K562 (cell line): ENCODE results near the gene VWA1. TPM values are rescaled to one million over a fixed set of nuclear protein-coding genes. Genes with fewer than 3 reads are reported as not detected.

Experiments
- HNRNPL ChIP-seq: fragments of 200-400 bp; formaldehyde crosslinking; IDR thresholded peaks from 2 replicates; pipeline ENCODE4 v1.6.1; 2017; ENCODE audit warnings: low read depth, mild to moderate bottlenecking, low read length
- MAFK ChIP-seq: IDR thresholded peaks from 2 replicates; pipeline ENCODE4 v1.6.1; 2011; ENCODE audit warnings: low read length, improper control_type of control experiment
- RBBP5 ChIP-seq: fragments of 200-600 bp; sonication (generic); IDR thresholded peaks from 2 replicates; pipeline ENCODE4 v1.6.1; 2012; ENCODE audit warnings: borderline replicate concordance, mild to moderate bottlenecking, low read length, control low read depth, inconsistent platforms; ENCODE audit not compliant: insufficient read depth, poor library complexity, severe bottlenecking
- STAG1 ChIP-seq: sonication (generic); formaldehyde crosslinking; IDR thresholded peaks from 2 replicates; pipeline ENCODE4 v1.5.0; 2020; ENCODE audit warnings: missing genetic modification reagents, borderline replicate concordance
- YY1 ChIP-seq, 3 experiments: IDR thresholded peaks; 2 replicates each; pipeline ENCODE4 v1.6.1; 2011; ENCODE audit warnings: low read length in 2 of 3, mild to moderate bottlenecking in 2 of 3, moderate library complexity in 2 of 3, borderline replicate concordance in 1 of 3, control low read depth in 1 of 3, low read depth in 1 of 3; ENCODE audit not compliant: insufficient read depth in 3 of 3, insufficient replicate concordance in 2 of 3, control insufficient read depth in 1 of 3, insufficient read length in 1 of 3; ENCODE audit errors: extremely low read depth in 1 of 3
- ZFX ChIP-seq: sonication (generic); formaldehyde crosslinking; IDR thresholded peaks from 2 replicates; pipeline ENCODE4 v1.8.0; 2022; ENCODE audit warnings: mild to moderate bottlenecking, missing genetic modification reagents, moderate library complexity
- ZNF384 ChIP-seq: IDR thresholded peaks from 2 replicates; pipeline ENCODE4 v1.6.1; 2012; ENCODE audit warnings: low read depth, low read length, improper control_type of control experiment
- polyA plus RNA-seq, 8 experiments: library from polyadenylated mRNA; depleted of rRNA in 4 of 8; stranded (reverse) in 5 of 8; unstranded in 3 of 8; fragments of >200 nt; fragmentation: Nextera tagmentation in 2 of 8; fragmentation: Illumina TruSeq in 1 of 8; extraction: Ambion mirVana in 2 of 8; extraction: Trizol in 1 of 8; gene quantifications; 2 replicates each; pipeline versions ENCODE4 v1.2.1 to v1.2.3, GENCODE V29; 2011 to 2014; ENCODE audit warnings: inconsistent platforms in 1 of 8, missing spikeins in 1 of 8
- total RNA-seq, 7 experiments: library from RNA; depleted of rRNA in 6 of 7; stranded (reverse); fragments of >200 nt in 6 of 7; fragmentation: Illumina TruSeq in 2 of 7; extraction: Trizol in 2 of 7; gene quantifications; 2 replicates each; pipeline versions ENCODE4 v1.2.1 to v1.2.3, GENCODE V29; 2011 to 2021; ENCODE audit warnings: low replicate concordance in 1 of 7
- TF ChIP-seq, protein P1 (sequence below), 2 experiments: IDR thresholded peaks; 2 replicates each; pipeline ENCODE4 v1.6.1; 2012; ENCODE audit warnings: improper control_type of control experiment in 2 of 2, low read depth in 2 of 2, low read length in 2 of 2, borderline replicate concordance in 1 of 2
- TF ChIP-seq, protein P2 (sequence below): fragments of 200-800 bp; sonication (Bioruptor generic); IDR thresholded peaks from 2 replicates; pipeline ENCODE4 v1.6.1; 2017; ENCODE audit warnings: missing genetic modification characterization, missing compliant biosample characterization
- TF ChIP-seq, protein P3 (sequence below): sonication (generic); formaldehyde crosslinking; IDR thresholded peaks from 2 replicates; pipeline ENCODE4 v1.8.0; 2023; ENCODE audit warnings: mild to moderate bottlenecking, missing genetic modification reagents

VWA1 gene
- total and polyA plus RNA-seq, 9 of the 15 experiments (the other 6 are each of a cell fraction or from before 2014, with no cell fraction given), result 0.01 to 6.4 (median 0.85) TPM

DNA sequence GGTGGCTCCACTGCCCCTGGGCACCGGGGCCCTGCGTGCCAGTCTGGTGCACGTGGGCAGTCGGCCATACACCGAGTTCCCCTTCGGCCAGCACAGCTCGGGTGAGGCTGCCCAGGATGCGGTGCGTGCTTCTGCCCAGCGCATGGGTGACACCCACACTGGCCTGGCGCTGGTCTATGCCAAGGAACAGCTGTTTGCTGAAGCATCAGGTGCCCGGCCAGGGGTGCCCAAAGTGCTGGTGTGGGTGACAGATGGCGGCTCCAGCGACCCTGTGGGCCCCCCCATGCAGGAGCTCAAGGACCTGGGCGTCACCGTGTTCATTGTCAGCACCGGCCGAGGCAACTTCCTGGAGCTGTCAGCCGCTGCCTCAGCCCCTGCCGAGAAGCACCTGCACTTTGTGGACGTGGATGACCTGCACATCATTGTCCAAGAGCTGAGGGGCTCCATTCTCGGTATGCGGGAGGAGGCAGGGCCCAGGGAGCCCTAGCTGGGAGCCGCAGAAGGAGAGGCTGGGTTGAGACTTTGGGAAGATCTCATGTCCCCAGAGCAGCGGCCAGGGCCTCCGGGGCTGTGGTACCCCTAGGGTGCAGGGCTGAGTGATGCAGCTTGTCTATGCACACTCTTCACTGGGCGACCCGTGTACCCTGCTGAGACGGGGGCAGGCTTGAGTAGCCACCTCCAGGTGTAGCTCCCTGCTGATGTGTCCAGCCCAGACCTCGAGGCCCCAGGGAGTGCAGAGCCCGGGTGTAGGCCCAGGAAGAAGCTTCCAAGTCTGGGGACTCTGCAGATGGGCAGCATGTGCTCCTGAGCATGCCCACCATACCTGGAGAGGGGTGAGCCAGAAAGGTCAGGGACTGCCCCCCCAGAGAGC lies 1.8 kb downstream of the VWA1 start (continued):
- TF ChIP-seq, protein P1, sequence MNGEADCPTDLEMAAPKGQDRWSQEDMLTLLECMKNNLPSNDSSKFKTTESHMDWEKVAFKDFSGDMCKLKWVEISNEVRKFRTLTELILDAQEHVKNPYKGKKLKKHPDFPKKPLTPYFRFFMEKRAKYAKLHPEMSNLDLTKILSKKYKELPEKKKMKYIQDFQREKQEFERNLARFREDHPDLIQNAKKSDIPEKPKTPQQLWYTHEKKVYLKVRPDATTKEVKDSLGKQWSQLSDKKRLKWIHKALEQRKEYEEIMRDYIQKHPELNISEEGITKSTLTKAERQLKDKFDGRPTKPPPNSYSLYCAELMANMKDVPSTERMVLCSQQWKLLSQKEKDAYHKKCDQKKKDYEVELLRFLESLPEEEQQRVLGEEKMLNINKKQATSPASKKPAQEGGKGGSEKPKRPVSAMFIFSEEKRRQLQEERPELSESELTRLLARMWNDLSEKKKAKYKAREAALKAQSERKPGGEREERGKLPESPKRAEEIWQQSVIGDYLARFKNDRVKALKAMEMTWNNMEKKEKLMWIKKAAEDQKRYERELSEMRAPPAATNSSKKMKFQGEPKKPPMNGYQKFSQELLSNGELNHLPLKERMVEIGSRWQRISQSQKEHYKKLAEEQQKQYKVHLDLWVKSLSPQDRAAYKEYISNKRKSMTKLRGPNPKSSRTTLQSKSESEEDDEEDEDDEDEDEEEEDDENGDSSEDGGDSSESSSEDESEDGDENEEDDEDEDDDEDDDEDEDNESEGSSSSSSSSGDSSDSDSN (IDR thresholded peaks at IDR 0.05; ENCODE audit: borderline replicate concordance in 1 of 2, low read depth in 2 of 2, low read length in 2 of 2), result no peak
- TF ChIP-seq ZNF384 (no peak), YY1 (IDR thresholded peaks at IDR 0.05; ENCODE audit: borderline replicate concordance in 1 of 3, control insufficient read depth in 1 of 3, extremely low read depth in 1 of 3, insufficient read depth in 3 of 3, insufficient read length in 1 of 3, insufficient replicate concordance in 2 of 3, low read depth in 1 of 3, low read length in 2 of 3) (no peak), STAG1 (CRISPR knock-in tag) (0 out of 2 replicates have a peak, but pooled peaks have one; percentile 4), ZFX (CRISPR knock-in tag) (no peak), HNRNPL (peak; percentile 48; the same call in 1 of the 2 replicates), MAFK (no peak), RBBP5 (peak; percentile 29)
- TF ChIP-seq, protein P2, sequence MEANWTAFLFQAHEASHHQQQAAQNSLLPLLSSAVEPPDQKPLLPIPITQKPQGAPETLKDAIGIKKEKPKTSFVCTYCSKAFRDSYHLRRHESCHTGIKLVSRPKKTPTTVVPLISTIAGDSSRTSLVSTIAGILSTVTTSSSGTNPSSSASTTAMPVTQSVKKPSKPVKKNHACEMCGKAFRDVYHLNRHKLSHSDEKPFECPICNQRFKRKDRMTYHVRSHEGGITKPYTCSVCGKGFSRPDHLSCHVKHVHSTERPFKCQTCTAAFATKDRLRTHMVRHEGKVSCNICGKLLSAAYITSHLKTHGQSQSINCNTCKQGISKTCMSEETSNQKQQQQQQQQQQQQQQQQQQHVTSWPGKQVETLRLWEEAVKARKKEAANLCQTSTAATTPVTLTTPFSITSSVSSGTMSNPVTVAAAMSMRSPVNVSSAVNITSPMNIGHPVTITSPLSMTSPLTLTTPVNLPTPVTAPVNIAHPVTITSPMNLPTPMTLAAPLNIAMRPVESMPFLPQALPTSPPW, result no peak
- TF ChIP-seq, protein P3, sequence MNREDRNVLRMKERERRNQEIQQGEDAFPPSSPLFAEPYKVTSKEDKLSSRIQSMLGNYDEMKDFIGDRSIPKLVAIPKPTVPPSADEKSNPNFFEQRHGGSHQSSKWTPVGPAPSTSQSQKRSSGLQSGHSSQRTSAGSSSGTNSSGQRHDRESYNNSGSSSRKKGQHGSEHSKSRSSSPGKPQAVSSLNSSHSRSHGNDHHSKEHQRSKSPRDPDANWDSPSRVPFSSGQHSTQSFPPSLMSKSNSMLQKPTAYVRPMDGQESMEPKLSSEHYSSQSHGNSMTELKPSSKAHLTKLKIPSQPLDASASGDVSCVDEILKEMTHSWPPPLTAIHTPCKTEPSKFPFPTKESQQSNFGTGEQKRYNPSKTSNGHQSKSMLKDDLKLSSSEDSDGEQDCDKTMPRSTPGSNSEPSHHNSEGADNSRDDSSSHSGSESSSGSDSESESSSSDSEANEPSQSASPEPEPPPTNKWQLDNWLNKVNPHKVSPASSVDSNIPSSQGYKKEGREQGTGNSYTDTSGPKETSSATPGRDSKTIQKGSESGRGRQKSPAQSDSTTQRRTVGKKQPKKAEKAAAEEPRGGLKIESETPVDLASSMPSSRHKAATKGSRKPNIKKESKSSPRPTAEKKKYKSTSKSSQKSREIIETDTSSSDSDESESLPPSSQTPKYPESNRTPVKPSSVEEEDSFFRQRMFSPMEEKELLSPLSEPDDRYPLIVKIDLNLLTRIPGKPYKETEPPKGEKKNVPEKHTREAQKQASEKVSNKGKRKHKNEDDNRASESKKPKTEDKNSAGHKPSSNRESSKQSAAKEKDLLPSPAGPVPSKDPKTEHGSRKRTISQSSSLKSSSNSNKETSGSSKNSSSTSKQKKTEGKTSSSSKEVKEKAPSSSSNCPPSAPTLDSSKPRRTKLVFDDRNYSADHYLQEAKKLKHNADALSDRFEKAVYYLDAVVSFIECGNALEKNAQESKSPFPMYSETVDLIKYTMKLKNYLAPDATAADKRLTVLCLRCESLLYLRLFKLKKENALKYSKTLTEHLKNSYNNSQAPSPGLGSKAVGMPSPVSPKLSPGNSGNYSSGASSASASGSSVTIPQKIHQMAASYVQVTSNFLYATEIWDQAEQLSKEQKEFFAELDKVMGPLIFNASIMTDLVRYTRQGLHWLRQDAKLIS (CRISPR knock-in tag), result no peak
